DLD1 (cell line): ENCODE results near the gene SMNDC1.
"Not testable (repeated sequence)": the region's sequence is repeated elsewhere in the genome, so short reads cannot be mapped to it uniquely, and the experiment has no call there.

Experiments
- in situ Hi-C: cut with HindIII; loops from 2 replicates; pipeline ENCODE4 v1.10.0; 2017; ENCODE audit warnings: low sequenced_read_pairs

Gene SMNDC1

GRCh38 chr10:110304780-110305421 lies at the start of gene SMNDC1:
SMNDC1 (minus strand) TSS chr10:110304920; CDS start chr10:110303587, 1,333 bp downstream.
- in situ Hi-C loops: no loop called here

GRCh38 chr10:110354322-110354766 lies 49.6 kb upstream of the SMNDC1 start:
- in situ Hi-C loops: no loop called here

GRCh38 chr10:110353244-110354119 lies 48.8 kb upstream of the SMNDC1 start:
- in situ Hi-C loops: no loop called here

GRCh38 chr10:110352930-110353243 lies 48.2 kb upstream of the SMNDC1 start:
- in situ Hi-C loops: no loop called here

- in situ Hi-C loops: no loop called here
These were observed 46.1 kb upstream of the SMNDC1 start for GRCh38 chr10:110350812-110351211.

- in situ Hi-C loops: no loop called here
These were observed 45.1 kb upstream of the SMNDC1 start for GRCh38 chr10:110349831-110350230.

GRCh38 chr10:110349386-110349785 lies 44.7 kb upstream of the SMNDC1 start:
- in situ Hi-C loops: no loop called here

- in situ Hi-C loops: no loop called here
These were observed 43.6 kb upstream of the SMNDC1 start for GRCh38 chr10:110348336-110348735.

- in situ Hi-C loops: no loop called here
These were observed 42.2 kb upstream of the SMNDC1 start for GRCh38 chr10:110346914-110347313.

- in situ Hi-C loops: no loop called here
These were observed 40.6 kb upstream of the SMNDC1 start for GRCh38 chr10:110345286-110345685.

- in situ Hi-C loops: loop anchor here (5.0 kb wide), 1 partner anchor 88 kb away; no protein-coding TSS in a partner anchor
These were observed 39.9 kb upstream of the SMNDC1 start for GRCh38 chr10:110344622-110345021.

- in situ Hi-C loops: loop anchor here (5.0 kb wide), 1 partner anchor 88 kb away; no protein-coding TSS in a partner anchor
These were observed 39.2 kb upstream of the SMNDC1 start for GRCh38 chr10:110343947-110344346.

GRCh38 chr10:110340816-110341215 lies 36.1 kb upstream of the SMNDC1 start:
- in situ Hi-C loops: loop anchor here (5.0 kb wide), 1 partner anchor 91 kb away; no protein-coding TSS in a partner anchor

- in situ Hi-C loops: loop anchor here (5.0 kb wide), 1 partner anchor 92 kb away; no protein-coding TSS in a partner anchor
These were observed 35.4 kb upstream of the SMNDC1 start for GRCh38 chr10:110340122-110340521.

- in situ Hi-C loops: loop anchor here (5.0 kb wide), 1 partner anchor 224 kb away; no protein-coding TSS in a partner anchor
These were observed 33.2 kb upstream of the SMNDC1 start for GRCh38 chr10:110337906-110338305.

GRCh38 chr10:110337401-110337800 lies 32.7 kb upstream of the SMNDC1 start:
- in situ Hi-C loops: loop anchor here (5.0 kb wide), 1 partner anchor 225 kb away; no protein-coding TSS in a partner anchor

GRCh38 chr10:110336111-110336721 lies 31.5 kb upstream of the SMNDC1 start:
- in situ Hi-C loops: loop anchor here (5.0 kb wide), 1 partner anchor 226 kb away; no protein-coding TSS in a partner anchor

GRCh38 chr10:110335314-110336064 lies 30.8 kb upstream of the SMNDC1 start:
- in situ Hi-C loops: loop anchor here (5.0 kb wide), 1 partner anchor 227 kb away; no protein-coding TSS in a partner anchor

- in situ Hi-C loops: no loop called here
These were observed 29.4 kb upstream of the SMNDC1 start for GRCh38 chr10:110334061-110334656.

GRCh38 chr10:110331226-110331795 lies 26.6 kb upstream of the SMNDC1 start:
- in situ Hi-C loops: not testable (repeated sequence)
